ENCODE data around the gene NEDD9.

- TF ChIP-seq CTCF (IDR thresholded peaks at IDR 0.05) = no peak
- no peak for TF ChIP-seq EP300 (IDR thresholded peaks at IDR 0.05; ENCODE audit: low read depth)
- TF ChIP-seq POLR2A (IDR thresholded peaks at IDR 0.05) = no peak
Measured at GRCh38 chr6:11197175-11197536, 35.3 kb downstream of the NEDD9 start.
